H1 (cell line): ENCODE measurements around the gene ANKRD65. TPM values are rescaled to one million over a fixed set of nuclear protein-coding genes. Genes with fewer than 3 reads are reported as not detected.

Experiments used
- CBX5 ChIP-seq: fragments of 300-800, 300-1000 bp; sonication (generic); IDR thresholded peaks from 2 replicates; pipeline ENCODE4 v1.7.1; 2016; ENCODE audit warnings: antibody characterized with exemption, low read length, low read depth
- POU5F1 ChIP-seq: IDR thresholded peaks from 2 replicates; pipeline ENCODE4 v1.6.1; 2011; ENCODE audit warnings: low read depth, mild to moderate bottlenecking, low read length, moderate library complexity
- RXRA ChIP-seq: IDR thresholded peaks from 2 replicates; pipeline ENCODE4 v1.6.1; 2011; ENCODE audit warnings: low read depth, mild to moderate bottlenecking, low read length, moderate library complexity; ENCODE audit not compliant: insufficient read depth
- SAP30 ChIP-seq: fragments of 300-600 bp; sonication (generic); IDR thresholded peaks from 2 replicates; pipeline ENCODE4 v1.7.1; 2012; ENCODE audit warnings: low read length, moderate library complexity, mild to moderate bottlenecking, inconsistent platforms; ENCODE audit not compliant: insufficient read depth, insufficient replicate concordance
- polyA plus RNA-seq, 7 experiments: library from polyadenylated mRNA; depleted of rRNA in 3 of 7; stranded (reverse) in 5 of 7; unstranded in 2 of 7; fragments of >200 nt in 5 of 7; fragments of 200-250 nt in 2 of 7; gene quantifications; 1 replicate in 5 of 7; 2 replicates in 1 of 7; 4 replicates in 1 of 7; pipeline versions ENCODE4 v1.2.1 to v1.2.3, GENCODE V29; 2011 to 2013; ENCODE audit warnings: missing spikeins in 2 of 7, mixed read lengths in 2 of 7
- total RNA-seq: library from RNA; stranded (reverse); fragmentation: NEBNext Ultra II Directional; extraction: Animal tissue kit (Norgen Biotek cat#: 25700); gene quantifications from 2 replicates; pipeline ENCODE4 v1.2.1, GENCODE V29; 2021
- TF ChIP-seq, protein P1 (sequence below): fragments of 300-600 bp; sonication (generic); IDR thresholded peaks from 2 replicates; pipeline ENCODE4 v1.7.1; 2012; ENCODE audit warnings: low read length, moderate library complexity, mild to moderate bottlenecking, inconsistent platforms; ENCODE audit not compliant: insufficient replicate concordance
- TF ChIP-seq, protein P2 (sequence below): IDR thresholded peaks from 2 replicates; pipeline ENCODE4 v1.6.1; 2012; ENCODE audit warnings: inconsistent platforms

ANKRD65 gene
- total and polyA plus RNA-seq, 2 of the 8 experiments (the other 6 are each of a cell fraction or from before 2014, with no cell fraction given) = 1.8 to 2.0 TPM

DNA sequence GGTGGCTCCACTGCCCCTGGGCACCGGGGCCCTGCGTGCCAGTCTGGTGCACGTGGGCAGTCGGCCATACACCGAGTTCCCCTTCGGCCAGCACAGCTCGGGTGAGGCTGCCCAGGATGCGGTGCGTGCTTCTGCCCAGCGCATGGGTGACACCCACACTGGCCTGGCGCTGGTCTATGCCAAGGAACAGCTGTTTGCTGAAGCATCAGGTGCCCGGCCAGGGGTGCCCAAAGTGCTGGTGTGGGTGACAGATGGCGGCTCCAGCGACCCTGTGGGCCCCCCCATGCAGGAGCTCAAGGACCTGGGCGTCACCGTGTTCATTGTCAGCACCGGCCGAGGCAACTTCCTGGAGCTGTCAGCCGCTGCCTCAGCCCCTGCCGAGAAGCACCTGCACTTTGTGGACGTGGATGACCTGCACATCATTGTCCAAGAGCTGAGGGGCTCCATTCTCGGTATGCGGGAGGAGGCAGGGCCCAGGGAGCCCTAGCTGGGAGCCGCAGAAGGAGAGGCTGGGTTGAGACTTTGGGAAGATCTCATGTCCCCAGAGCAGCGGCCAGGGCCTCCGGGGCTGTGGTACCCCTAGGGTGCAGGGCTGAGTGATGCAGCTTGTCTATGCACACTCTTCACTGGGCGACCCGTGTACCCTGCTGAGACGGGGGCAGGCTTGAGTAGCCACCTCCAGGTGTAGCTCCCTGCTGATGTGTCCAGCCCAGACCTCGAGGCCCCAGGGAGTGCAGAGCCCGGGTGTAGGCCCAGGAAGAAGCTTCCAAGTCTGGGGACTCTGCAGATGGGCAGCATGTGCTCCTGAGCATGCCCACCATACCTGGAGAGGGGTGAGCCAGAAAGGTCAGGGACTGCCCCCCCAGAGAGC, 16.2 kb upstream of the ANKRD65 start (continued):
- TF ChIP-seq CBX5 (no peak), SAP30 (no peak), RXRA (no peak), POU5F1 (no peak)
- TF ChIP-seq, protein P1, sequence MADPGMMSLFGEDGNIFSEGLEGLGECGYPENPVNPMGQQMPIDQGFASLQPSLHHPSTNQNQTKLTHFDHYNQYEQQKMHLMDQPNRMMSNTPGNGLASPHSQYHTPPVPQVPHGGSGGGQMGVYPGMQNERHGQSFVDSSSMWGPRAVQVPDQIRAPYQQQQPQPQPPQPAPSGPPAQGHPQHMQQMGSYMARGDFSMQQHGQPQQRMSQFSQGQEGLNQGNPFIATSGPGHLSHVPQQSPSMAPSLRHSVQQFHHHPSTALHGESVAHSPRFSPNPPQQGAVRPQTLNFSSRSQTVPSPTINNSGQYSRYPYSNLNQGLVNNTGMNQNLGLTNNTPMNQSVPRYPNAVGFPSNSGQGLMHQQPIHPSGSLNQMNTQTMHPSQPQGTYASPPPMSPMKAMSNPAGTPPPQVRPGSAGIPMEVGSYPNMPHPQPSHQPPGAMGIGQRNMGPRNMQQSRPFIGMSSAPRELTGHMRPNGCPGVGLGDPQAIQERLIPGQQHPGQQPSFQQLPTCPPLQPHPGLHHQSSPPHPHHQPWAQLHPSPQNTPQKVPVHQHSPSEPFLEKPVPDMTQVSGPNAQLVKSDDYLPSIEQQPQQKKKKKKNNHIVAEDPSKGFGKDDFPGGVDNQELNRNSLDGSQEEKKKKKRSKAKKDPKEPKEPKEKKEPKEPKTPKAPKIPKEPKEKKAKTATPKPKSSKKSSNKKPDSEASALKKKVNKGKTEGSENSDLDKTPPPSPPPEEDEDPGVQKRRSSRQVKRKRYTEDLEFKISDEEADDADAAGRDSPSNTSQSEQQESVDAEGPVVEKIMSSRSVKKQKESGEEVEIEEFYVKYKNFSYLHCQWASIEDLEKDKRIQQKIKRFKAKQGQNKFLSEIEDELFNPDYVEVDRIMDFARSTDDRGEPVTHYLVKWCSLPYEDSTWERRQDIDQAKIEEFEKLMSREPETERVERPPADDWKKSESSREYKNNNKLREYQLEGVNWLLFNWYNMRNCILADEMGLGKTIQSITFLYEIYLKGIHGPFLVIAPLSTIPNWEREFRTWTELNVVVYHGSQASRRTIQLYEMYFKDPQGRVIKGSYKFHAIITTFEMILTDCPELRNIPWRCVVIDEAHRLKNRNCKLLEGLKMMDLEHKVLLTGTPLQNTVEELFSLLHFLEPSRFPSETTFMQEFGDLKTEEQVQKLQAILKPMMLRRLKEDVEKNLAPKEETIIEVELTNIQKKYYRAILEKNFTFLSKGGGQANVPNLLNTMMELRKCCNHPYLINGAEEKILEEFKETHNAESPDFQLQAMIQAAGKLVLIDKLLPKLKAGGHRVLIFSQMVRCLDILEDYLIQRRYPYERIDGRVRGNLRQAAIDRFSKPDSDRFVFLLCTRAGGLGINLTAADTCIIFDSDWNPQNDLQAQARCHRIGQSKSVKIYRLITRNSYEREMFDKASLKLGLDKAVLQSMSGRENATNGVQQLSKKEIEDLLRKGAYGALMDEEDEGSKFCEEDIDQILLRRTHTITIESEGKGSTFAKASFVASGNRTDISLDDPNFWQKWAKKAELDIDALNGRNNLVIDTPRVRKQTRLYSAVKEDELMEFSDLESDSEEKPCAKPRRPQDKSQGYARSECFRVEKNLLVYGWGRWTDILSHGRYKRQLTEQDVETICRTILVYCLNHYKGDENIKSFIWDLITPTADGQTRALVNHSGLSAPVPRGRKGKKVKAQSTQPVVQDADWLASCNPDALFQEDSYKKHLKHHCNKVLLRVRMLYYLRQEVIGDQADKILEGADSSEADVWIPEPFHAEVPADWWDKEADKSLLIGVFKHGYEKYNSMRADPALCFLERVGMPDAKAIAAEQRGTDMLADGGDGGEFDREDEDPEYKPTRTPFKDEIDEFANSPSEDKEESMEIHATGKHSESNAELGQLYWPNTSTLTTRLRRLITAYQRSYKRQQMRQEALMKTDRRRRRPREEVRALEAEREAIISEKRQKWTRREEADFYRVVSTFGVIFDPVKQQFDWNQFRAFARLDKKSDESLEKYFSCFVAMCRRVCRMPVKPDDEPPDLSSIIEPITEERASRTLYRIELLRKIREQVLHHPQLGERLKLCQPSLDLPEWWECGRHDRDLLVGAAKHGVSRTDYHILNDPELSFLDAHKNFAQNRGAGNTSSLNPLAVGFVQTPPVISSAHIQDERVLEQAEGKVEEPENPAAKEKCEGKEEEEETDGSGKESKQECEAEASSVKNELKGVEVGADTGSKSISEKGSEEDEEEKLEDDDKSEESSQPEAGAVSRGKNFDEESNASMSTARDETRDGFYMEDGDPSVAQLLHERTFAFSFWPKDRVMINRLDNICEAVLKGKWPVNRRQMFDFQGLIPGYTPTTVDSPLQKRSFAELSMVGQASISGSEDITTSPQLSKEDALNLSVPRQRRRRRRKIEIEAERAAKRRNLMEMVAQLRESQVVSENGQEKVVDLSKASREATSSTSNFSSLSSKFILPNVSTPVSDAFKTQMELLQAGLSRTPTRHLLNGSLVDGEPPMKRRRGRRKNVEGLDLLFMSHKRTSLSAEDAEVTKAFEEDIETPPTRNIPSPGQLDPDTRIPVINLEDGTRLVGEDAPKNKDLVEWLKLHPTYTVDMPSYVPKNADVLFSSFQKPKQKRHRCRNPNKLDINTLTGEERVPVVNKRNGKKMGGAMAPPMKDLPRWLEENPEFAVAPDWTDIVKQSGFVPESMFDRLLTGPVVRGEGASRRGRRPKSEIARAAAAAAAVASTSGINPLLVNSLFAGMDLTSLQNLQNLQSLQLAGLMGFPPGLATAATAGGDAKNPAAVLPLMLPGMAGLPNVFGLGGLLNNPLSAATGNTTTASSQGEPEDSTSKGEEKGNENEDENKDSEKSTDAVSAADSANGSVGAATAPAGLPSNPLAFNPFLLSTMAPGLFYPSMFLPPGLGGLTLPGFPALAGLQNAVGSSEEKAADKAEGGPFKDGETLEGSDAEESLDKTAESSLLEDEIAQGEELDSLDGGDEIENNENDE = no peak
- TF ChIP-seq, protein P2, sequence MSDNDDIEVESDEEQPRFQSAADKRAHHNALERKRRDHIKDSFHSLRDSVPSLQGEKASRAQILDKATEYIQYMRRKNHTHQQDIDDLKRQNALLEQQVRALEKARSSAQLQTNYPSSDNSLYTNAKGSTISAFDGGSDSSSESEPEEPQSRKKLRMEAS = no peak
